NCI-H526 (cell line): ENCODE results near the gene CTBS.

Source experiments
- DNase-seq, 2 experiments: peaks; one replicate each; lab custom pipeline; 2025; lab: John Stamatoyannopoulos, UW

CTBS gene

GRCh38 chr1:84506002-84506728, 68.1 kb downstream of the CTBS start, which contains the start of the genes GNG5 and SPATA1:
Gene GNG5, minus strand, starts transcription at chr1:84506581. Its CDS starts 490 bp downstream, at chr1:84506091.
Gene SPATA1, plus strand, starts transcription at chr1:84506386. Its CDS starts 9,974 bp downstream, at chr1:84516360.
- DNase-seq, result peak; percentile 90 to 98

- peak; percentile 41 to 87 for DNase-seq
Observed at GRCh38 chr1:84505493-84506001, 68.7 kb downstream of the CTBS start.

- DNase-seq, result peak; percentile 15 to 23
Observed at GRCh38 chr1:84504580-84505492, 69.4 kb downstream of the CTBS start.

- no peak for DNase-seq
Observed at GRCh38 chr1:84502927-84503326, 71.3 kb downstream of the CTBS start.
